ENCODE results near the gene TPR.

TPR gene

GRCh38 chr1:186307445-186307844 lies 67.6 kb downstream of the TPR start:
- H3K4me3 ChIP-seq (ENCODE audit: low read depth, low read length): no peak overlapping the region
- TF ChIP-seq CTCF (IDR thresholded peaks at IDR 0.05; ENCODE audit: low read depth, low read length): no peak
- H3K36me3 ChIP-seq: peaks cover 8% of the 10 kb centered on the region
- H3K27ac ChIP-seq: no peak overlapping the region
- H3K27me3 ChIP-seq (ENCODE audit: insufficient read depth, low read depth, severe bottlenecking): no peaks in the 10 kb centered on the region
- DNase-seq: no peak
- H3K9me3 ChIP-seq (ENCODE audit: severe bottlenecking): no peaks in the 10 kb centered on the region

GRCh38 chr1:186306533-186306932 lies 68.5 kb downstream of the TPR start:
- peaks cover 3% of the 10 kb centered on the region for H3K36me3 ChIP-seq
- no peak overlapping the region for H3K27ac ChIP-seq
- no peaks in the 10 kb centered on the region for H3K9me3 ChIP-seq (ENCODE audit: severe bottlenecking)
- TF ChIP-seq CTCF (IDR thresholded peaks at IDR 0.05; ENCODE audit: low read depth, low read length): no peak
- DNase-seq: no peak
- H3K27me3 ChIP-seq (ENCODE audit: insufficient read depth, low read depth, severe bottlenecking): no peaks in the 10 kb centered on the region
- H3K4me3 ChIP-seq (ENCODE audit: low read depth, low read length): no peak overlapping the region

- H3K27ac ChIP-seq: no peak overlapping the region
- H3K36me3 ChIP-seq: no peaks in the 10 kb centered on the region
- no peak overlapping the region for H3K4me3 ChIP-seq (ENCODE audit: low read depth, low read length)
- TF ChIP-seq CTCF (IDR thresholded peaks at IDR 0.05; ENCODE audit: low read depth, low read length): peak; percentile 74
- no peaks in the 10 kb centered on the region for H3K27me3 ChIP-seq (ENCODE audit: insufficient read depth, low read depth, severe bottlenecking)
- DNase-seq: no peak
- no peaks in the 10 kb centered on the region for H3K9me3 ChIP-seq (ENCODE audit: severe bottlenecking)
Observed at GRCh38 chr1:186304982-186305949, 69.8 kb downstream of the TPR start.

GRCh38 chr1:186303911-186304310 lies 71.1 kb downstream of the TPR start:
- Histone ChIP-seq H3K4me3 (ENCODE audit: low read depth, low read length) (no peak overlapping the region), H3K27me3 (ENCODE audit: insufficient read depth, low read depth, severe bottlenecking) (no peaks in the 10 kb centered on the region), H3K9me3 (ENCODE audit: severe bottlenecking) (no peaks in the 10 kb centered on the region), H3K36me3 (no peaks in the 10 kb centered on the region), H3K27ac (no peak overlapping the region)
- TF ChIP-seq CTCF (IDR thresholded peaks at IDR 0.05; ENCODE audit: low read depth, low read length): no peak
- no peak for DNase-seq

- H3K27ac ChIP-seq: no peak overlapping the region
- no peak overlapping the region for H3K4me3 ChIP-seq (ENCODE audit: low read depth, low read length)
- no peaks in the 10 kb centered on the region for H3K36me3 ChIP-seq
- H3K27me3 ChIP-seq (ENCODE audit: insufficient read depth, low read depth, severe bottlenecking): no peaks in the 10 kb centered on the region
- no peak for TF ChIP-seq CTCF (IDR thresholded peaks at IDR 0.05; ENCODE audit: low read depth, low read length)
- H3K9me3 ChIP-seq (ENCODE audit: severe bottlenecking): no peaks in the 10 kb centered on the region
- no peak for DNase-seq
Observed at GRCh38 chr1:186302381-186302920, 72.6 kb downstream of the TPR start.

Data from WERI-Rb-1 (cell line).